ENCODE results near the gene AFF1. TPM values are rescaled to one million over a fixed set of nuclear protein-coding genes. Genes with fewer than 3 reads are reported as not detected.

Gene AFF1
- total RNA-seq, 1 experiment from 2014 or later = 37.7 TPM

- Mint-ChIP-seq H3K27me3 (ENCODE audit: unreplicated experiment) (no peaks in the 10 kb centered on the region), H3K4me1 (ENCODE audit: low read depth, unreplicated experiment) (no peaks in the 10 kb centered on the region), H3K36me3 (ENCODE audit: insufficient read depth, unreplicated experiment) (peaks cover 4% of the 10 kb centered on the region), H3K4me3 (ENCODE audit: low read depth, unreplicated experiment) (no peak overlapping the region), H3K27ac (ENCODE audit: unreplicated experiment) (no peak overlapping the region), H3K9me3 (ENCODE audit: low read depth, unreplicated experiment) (no peaks in the 10 kb centered on the region)
- intact Hi-C loops (cut with micrococcal nuclease; ENCODE audit: unreplicated experiment) = loop anchor here (5.0 kb wide), 1 partner anchor 37 kb away; no protein-coding TSS in a partner anchor
- no TSS peak for BruUV-seq (replicated peaks)
- no peak for DNase-seq
- CTCF ChIA-PET = interaction anchor here (1.1 kb wide), 1 partner anchor 48 kb away, joined by 3 read pairs; no protein-coding TSS in a partner anchor
- no peak for TF ChIP-seq CTCF (IDR thresholded peaks at IDR 0.05; ENCODE audit: unreplicated experiment)
Observed at GRCh38 chr4:87044511-87045233, 109.9 kb downstream of the AFF1 start.

GRCh38 chr4:87045234-87045558 lies 110.4 kb downstream of the AFF1 start:
- no TSS peak for BruUV-seq (replicated peaks)
- Mint-ChIP-seq H3K4me1 (ENCODE audit: low read depth, unreplicated experiment) (no peaks in the 10 kb centered on the region), H3K36me3 (ENCODE audit: insufficient read depth, unreplicated experiment) (peaks cover 5% of the 10 kb centered on the region), H3K27ac (ENCODE audit: unreplicated experiment) (no peak overlapping the region), H3K27me3 (ENCODE audit: unreplicated experiment) (no peaks in the 10 kb centered on the region), H3K4me3 (ENCODE audit: low read depth, unreplicated experiment) (no peak overlapping the region), H3K9me3 (ENCODE audit: low read depth, unreplicated experiment) (no peaks in the 10 kb centered on the region)
- CTCF ChIA-PET = interaction anchor here (1.1 kb wide), 1 partner anchor 48 kb away, joined by 3 read pairs; no protein-coding TSS in a partner anchor
- no peak for TF ChIP-seq CTCF (IDR thresholded peaks at IDR 0.05; ENCODE audit: unreplicated experiment)
- DNase-seq = no peak
- intact Hi-C loops (cut with micrococcal nuclease; ENCODE audit: unreplicated experiment) = no loop called here

GRCh38 chr4:87045659-87046058 lies 110.8 kb downstream of the AFF1 start:
- no peak overlapping the region for H3K4me3 Mint-ChIP-seq (ENCODE audit: low read depth, unreplicated experiment)
- no peaks in the 10 kb centered on the region for H3K4me1 Mint-ChIP-seq (ENCODE audit: low read depth, unreplicated experiment)
- no peaks in the 10 kb centered on the region for H3K9me3 Mint-ChIP-seq (ENCODE audit: low read depth, unreplicated experiment)
- H3K36me3 Mint-ChIP-seq (ENCODE audit: insufficient read depth, unreplicated experiment) = peaks cover 8% of the 10 kb centered on the region
- no peak for DNase-seq
- TF ChIP-seq CTCF (IDR thresholded peaks at IDR 0.05; ENCODE audit: unreplicated experiment) = no peak
- CTCF ChIA-PET = interaction anchor here (1.1 kb wide), 1 partner anchor 47 kb away, joined by 3 read pairs; no protein-coding TSS in a partner anchor
- H3K27ac Mint-ChIP-seq (ENCODE audit: unreplicated experiment) = no peak overlapping the region
- no peaks in the 10 kb centered on the region for H3K27me3 Mint-ChIP-seq (ENCODE audit: unreplicated experiment)
- intact Hi-C loops (cut with micrococcal nuclease; ENCODE audit: unreplicated experiment) = no loop called here
- BruUV-seq (replicated peaks) = no TSS peak

- Mint-ChIP-seq H3K36me3 (ENCODE audit: insufficient read depth, unreplicated experiment) (peaks cover 12% of the 10 kb centered on the region), H3K4me3 (ENCODE audit: low read depth, unreplicated experiment) (no peak overlapping the region), H3K27me3 (ENCODE audit: unreplicated experiment) (no peaks in the 10 kb centered on the region), H3K9me3 (ENCODE audit: low read depth, unreplicated experiment) (no peaks in the 10 kb centered on the region), H3K27ac (ENCODE audit: unreplicated experiment) (no peak overlapping the region), H3K4me1 (ENCODE audit: low read depth, unreplicated experiment) (no peaks in the 10 kb centered on the region)
- TF ChIP-seq CTCF (IDR thresholded peaks at IDR 0.05; ENCODE audit: unreplicated experiment) = no peak
- CTCF ChIA-PET = no interaction called here
- no peak for DNase-seq
- intact Hi-C loops (cut with micrococcal nuclease; ENCODE audit: unreplicated experiment) = no loop called here
- no TSS peak for BruUV-seq (replicated peaks)
Observed at GRCh38 chr4:87046121-87046551, 111.3 kb downstream of the AFF1 start.
